ENCODE results near the gene CDH8. TPM values are rescaled to one million over a fixed set of nuclear protein-coding genes. Genes with fewer than 3 reads are reported as not detected.

The CDH8 gene
- total RNA-seq, 1 donor from 2014 or later = 0.35 TPM

DNA sequence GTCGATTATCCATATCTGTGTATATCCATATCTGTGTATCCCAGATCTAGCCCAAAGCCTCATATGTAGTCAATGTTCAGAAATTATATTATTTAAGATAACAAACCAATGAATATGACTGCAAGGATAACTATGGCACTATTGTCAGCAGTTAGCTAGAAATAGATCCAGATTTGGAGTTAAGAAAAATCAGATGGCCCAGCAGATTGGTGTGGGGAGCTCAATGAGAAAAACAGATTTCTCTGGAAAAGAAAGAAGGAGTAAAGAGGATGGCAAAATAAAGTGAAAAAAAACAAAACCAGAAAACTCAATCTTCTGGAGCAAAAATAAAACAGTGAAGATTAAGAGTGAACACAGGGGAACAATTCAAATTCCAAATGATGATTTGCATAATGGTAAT is 10.6 kb upstream of the CDH8 start:
- DNase-seq (ENCODE audit: low read depth) = no peak
- H3K4me3 ChIP-seq (ENCODE audit: low read depth, low read length) = no peak overlapping the region
- TF ChIP-seq, protein P1, sequence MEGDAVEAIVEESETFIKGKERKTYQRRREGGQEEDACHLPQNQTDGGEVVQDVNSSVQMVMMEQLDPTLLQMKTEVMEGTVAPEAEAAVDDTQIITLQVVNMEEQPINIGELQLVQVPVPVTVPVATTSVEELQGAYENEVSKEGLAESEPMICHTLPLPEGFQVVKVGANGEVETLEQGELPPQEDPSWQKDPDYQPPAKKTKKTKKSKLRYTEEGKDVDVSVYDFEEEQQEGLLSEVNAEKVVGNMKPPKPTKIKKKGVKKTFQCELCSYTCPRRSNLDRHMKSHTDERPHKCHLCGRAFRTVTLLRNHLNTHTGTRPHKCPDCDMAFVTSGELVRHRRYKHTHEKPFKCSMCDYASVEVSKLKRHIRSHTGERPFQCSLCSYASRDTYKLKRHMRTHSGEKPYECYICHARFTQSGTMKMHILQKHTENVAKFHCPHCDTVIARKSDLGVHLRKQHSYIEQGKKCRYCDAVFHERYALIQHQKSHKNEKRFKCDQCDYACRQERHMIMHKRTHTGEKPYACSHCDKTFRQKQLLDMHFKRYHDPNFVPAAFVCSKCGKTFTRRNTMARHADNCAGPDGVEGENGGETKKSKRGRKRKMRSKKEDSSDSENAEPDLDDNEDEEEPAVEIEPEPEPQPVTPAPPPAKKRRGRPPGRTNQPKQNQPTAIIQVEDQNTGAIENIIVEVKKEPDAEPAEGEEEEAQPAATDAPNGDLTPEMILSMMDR (conservative IDR thresholded peaks at IDR 0.05; ENCODE audit: low read depth, low read length) = no peak

DNA sequence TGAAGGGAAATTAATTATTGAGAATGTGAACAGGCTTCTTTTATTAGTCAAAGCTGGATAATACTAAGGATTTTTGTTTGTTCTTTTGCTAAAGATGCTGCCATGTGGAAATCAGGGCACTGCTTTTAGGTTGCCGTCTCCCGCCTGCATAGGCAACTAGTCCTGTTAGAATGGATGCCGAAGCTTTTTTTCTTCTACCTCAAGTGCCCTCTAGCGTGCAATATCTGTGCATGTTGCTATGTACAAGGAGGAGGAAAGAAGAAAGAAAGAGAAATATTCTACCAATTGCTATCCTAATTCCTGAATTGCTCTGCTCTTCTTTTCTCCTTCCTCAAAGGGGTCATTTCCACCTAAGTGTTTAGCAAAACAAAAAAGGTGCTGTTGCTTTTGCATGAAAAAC is 5.2 kb upstream of the CDH8 start:
- no peak for DNase-seq (ENCODE audit: low read depth)
- no peak overlapping the region for H3K4me3 ChIP-seq (ENCODE audit: low read depth, low read length)
- TF ChIP-seq, protein P1 (conservative IDR thresholded peaks at IDR 0.05; ENCODE audit: low read depth, low read length) = peak; percentile 55

DNA sequence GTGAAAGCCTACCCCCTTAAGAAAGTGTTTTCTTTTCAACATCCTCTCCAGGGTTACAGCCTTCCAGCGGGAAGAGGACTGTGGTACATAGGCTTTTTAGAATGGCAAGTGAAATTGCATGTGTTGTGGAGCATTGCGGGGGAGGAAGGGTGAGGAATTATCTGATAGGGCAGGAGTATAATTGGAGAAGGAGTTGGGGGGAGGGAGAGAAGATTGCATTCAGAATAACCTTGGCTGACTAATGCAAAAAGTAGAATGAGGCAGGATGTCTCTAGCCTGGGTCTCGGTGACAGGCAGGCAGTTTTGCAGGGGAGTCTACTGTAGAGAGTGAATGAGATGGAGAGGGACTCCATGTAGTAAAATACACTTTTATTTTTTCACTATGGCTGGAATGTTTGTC is 2.4 kb upstream of the CDH8 start:
- DNase-seq (ENCODE audit: low read depth) = no peak
- TF ChIP-seq, protein P1 (conservative IDR thresholded peaks at IDR 0.05; ENCODE audit: low read depth, low read length) = no peak
- H3K4me3 ChIP-seq (ENCODE audit: low read depth, low read length) = no peak overlapping the region

DNA sequence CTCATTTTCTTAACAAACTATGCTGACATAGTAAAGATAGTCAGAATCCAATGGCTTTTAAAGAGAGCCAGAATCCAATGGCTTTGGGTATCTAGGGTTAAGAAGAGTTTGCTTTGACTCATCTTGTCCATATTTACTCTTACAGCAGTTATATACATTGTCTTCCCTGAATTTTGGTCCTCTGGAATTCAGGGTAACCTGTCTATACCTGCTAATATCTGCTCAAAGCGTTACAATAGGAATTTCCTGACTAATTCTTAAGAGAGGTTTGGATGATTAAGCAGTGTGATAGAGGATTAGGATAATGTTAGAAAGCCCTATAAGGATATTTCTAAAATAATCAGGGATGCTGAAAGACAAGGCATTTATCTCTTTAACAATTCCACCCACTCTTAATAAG is 2.0 kb upstream of the CDH8 start:
- TF ChIP-seq, protein P1 (conservative IDR thresholded peaks at IDR 0.05; ENCODE audit: low read depth, low read length) = no peak
- no peak overlapping the region for H3K4me3 ChIP-seq (ENCODE audit: low read depth, low read length)
- no peak for DNase-seq (ENCODE audit: low read depth)

DNA sequence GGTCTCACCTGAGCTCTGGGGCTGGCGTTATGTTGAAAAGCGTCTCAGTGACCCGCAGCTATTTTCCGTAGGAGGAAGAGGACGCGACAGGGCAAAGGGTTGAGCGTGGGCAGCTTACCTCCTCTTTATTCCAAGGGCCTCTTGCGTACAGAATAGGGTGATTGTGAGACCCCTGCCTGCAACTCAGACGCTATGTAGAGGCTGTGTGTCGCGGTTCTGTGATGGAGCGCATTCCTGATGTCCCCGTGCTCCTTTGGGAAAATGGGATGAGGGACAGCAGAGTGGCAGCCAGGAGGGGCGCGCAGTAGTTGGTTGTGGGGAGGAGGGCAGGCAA is 531 bp upstream of the CDH8 start:
- H3K4me3 ChIP-seq (ENCODE audit: low read depth, low read length) = no peak overlapping the region
- no peak for DNase-seq (ENCODE audit: low read depth)
- TF ChIP-seq, protein P1 (conservative IDR thresholded peaks at IDR 0.05; ENCODE audit: low read depth, low read length) = no peak

DNA sequence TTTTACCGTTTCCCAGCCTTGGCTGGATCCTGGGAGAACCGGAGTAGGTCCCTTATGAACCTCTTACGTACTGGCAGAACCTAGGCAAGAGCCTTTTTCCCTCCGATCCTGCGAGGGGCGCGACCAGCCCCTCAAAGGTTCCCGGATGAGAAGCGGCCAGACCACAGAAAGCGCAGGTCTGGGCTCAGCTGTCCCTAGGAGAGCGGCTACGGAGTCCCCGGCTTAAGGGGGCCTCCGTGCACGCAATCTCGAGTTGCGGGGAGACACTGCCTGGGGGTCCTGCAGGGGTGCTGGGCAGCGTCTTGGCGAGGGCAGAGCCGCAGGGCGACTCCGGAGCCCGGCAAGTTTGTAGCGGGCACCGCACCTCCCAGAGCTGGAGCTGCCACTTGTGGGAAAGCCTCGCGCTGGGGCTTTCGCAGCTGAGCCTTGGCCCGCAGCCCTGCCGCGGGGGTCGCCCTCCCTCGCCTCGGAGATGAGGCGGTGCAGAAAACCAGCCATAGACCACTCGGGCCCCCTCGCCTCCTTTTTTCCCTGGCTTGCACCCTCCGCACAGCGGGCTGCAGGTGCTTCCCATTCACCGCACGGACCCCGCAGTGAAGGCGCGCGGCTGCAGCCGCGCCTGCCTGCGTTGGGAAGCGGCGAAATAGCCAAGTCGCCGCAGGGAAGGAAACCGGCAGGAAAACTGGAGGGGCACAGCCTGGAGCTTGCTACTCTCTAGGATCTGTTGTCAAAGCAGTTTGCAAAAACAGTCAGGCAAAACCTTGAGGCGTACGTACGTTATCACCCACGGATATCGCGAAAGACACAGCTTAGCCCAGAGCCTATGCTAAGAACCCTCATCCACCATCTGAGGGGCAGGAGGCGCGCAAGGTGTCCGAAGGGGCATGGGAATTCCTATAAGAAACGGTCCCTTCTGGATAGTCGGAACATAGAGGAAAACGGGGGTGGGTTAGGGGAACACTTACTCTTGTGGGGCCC is 834 bp downstream of the CDH8 start:
- no peak for DNase-seq (ENCODE audit: low read depth)
- no peak overlapping the region for H3K4me3 ChIP-seq (ENCODE audit: low read depth, low read length)
- TF ChIP-seq, protein P1 (conservative IDR thresholded peaks at IDR 0.05; ENCODE audit: low read depth, low read length) = no peak

Measured in epithelial cell of proximal tubule (primary cell).